T-helper 1 cell treated with Interleukin-12 subunit alpha and Interleukin-12 subunit beta and Interleukin-4 antibody, amounts not matched to agents 30 ng/mL and 1 ng/mL, for 36 hours (primary cell): ENCODE data around the gene PHKB. TPM values are rescaled to one million over a fixed set of nuclear protein-coding genes. Genes with fewer than 3 reads are reported as not detected.

Source experiments
- intact Hi-C: fragments of 100-400 bp; cut with micrococcal nuclease; formaldehyde crosslinking; loops from one replicate; pipeline ENCODE4 v1.15.1; 2024
- total RNA-seq: library from RNA; stranded (reverse); gene quantifications from 2 replicates; pipeline ENCODE4 v1.2.3, GENCODE V29; 2022

PHKB gene
- total RNA-seq, 1 donor from 2014 or later: 48.2 TPM

DNA sequence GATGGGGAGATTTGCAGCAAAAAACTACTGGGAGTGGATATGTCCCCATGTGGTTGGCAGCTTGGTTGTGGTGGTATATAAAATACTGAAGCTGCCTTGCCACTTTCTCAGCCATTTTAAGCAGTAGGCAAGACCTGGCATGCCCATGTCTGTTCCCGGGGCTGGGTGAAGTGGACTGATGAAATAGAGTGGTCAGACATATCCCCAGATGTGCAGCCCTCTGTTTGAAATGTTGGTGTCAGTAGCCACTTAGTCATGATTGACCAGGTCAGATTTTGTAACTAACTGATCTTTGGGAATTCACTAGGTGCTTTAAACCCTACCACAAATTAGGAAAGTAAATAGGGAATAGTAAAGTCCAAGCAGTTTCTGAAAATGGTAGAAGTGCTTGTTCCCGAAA lies 151.6 kb downstream of the PHKB start:
- intact Hi-C loops: no loop called here

DNA sequence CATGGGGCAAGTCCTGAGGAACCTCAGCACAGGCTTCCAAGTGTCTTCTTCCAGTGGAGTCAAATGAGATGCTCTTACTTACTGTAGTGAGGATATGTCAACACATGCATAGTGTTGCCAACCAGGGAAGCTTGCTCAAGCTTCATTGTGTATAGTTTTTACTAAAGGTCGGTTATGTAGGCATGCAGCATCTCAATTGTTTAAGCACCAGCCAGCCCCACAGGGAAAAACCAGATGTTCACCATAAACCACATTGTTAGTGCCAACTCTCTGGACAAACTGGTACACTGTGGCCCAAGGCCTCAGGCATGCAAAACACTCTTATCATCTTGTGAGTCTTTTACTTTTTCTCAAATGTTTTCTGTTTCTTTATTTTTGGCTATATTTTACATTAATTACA lies 152.1 kb downstream of the PHKB start:
- intact Hi-C loops: no loop called here

DNA sequence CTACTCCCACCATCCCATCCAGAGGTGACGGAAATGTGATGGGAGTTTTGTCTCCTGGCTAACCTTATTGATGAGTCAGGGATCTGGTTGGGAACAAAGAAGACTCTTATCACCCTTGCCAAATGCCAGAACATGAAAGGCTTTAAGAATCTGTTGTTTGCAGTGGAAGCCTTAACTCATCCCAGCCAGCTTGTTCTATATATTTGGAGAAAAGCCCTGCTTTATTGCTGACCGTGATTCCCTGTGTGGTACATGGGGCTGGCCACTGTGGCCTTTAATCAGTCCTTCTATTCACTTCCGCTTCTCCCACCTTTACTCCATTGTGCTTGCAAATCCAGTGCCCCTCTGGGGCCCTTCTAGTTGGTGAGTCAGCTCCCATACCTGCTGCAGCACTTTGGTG lies 156.6 kb downstream of the PHKB start:
- intact Hi-C loops: no loop called here

DNA sequence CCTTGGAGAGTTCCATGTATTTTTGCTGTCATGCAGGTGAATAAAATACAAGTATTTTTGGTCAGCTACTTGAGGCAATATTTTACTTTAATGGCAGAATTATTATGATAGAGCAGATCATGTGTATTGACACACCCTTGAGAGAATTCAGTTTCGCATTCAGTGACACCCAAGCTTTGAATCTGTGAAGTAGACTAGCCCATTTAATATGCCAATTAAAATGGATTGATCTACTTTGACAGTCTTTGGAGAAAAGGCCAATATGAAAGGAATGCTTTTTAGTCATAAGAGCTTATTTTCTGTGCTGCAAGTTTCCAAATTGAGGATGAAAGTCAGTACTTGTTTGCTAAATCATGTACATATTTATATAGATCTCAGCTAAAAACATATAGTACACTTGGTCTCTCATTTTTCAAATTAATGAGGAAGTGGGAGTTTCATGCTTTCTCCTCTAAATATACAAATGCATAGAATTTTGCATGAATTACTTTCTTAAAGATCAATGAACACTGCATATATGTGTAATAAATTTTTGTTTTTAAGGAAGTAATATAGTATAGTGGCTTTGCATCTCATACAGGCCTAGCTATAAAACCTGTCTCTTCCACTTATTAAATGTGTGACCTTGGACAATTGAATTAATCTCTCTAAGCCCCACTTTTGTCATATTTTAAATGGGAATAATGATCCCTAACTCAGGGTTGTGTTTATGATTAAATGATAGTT lies 161.5 kb downstream of the PHKB start:
- intact Hi-C loops: no loop called here

DNA sequence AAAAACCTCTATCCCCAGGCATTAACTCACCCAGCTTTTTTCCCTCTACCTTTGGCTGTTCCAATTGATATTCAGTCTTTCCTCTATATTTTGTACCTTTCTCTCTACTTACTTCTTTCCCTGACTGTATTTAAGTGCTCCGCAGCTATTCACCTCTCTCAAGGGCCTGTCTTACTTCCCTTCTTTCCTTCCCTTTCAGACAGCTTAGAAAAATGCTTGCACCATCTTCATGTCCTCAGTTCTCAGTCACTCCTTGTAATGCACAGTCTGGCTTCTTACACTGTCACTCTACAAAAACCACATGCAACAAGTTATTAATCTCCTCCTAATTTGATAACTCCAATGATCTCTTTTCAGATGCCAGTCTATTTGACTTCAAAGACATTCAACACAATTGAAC lies 163.4 kb downstream of the PHKB start:
- intact Hi-C loops: no loop called here

DNA sequence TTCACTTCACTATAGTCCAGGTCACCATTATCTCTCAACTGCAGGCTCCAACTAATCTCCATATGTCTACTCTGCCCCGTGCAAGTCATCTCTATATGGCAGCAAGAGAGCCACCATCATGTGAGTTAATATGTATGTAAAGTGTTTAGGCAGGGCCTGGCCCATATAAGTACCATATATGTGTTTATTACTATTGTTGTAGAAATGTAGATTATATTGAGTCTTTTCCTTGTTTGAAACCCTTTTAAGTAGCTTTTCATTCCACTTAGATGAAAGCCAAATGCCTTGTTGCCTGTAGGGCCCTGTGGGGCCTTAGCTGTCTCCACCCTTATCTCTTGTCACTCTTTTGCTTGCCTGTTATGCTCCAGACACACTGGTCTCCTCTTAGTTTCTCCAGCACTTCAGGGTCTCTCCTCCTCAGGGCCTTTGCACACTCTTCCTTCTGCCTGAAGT lies 164.0 kb downstream of the PHKB start:
- intact Hi-C loops: no loop called here

DNA sequence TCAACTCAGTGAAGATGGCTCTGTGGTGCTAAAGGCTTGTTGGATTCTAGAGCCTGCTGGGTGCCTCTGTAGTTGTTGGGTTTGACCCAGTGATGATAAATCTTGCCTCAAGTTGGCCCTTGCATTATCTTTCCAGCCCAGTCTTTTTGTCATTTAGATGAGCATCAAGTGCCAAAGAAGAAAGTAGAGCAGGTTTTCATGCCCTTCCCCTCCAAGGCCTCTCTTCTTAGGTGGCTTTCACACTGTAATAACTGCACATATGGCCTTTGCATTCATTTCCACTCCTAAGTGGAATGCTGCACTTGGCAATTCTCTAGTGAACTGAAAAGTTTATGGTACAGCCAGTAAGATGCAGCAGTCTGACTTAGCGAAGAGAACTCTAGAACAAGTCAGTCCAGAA lies 165.1 kb downstream of the PHKB start:
- intact Hi-C loops: no loop called here

DNA sequence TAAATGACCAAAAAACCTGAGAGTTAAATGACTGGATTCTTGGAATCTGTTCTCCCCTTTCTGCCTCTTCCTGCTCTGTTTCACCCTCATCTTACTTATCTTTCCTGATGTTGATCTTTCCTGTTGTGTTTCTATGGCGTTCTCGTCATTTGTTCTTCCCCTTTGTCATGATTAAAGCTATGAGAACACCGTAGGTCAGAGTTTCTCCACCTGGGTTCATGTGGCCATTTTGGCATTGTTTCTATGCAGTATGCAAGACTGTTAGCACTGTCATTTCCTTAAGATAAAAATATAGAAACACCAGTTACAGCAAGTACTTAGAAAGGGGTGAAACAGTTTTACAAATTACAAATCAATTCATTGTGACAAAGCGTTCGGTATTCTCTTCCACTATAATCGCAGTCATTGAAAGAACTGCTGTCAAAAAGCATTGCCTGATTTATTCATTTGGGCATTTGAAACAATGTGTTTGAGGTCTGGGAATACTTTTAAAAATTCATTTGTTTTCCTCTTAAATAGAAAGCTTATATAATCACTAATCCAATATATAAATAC lies 166.0 kb downstream of the PHKB start:
- intact Hi-C loops: no loop called here

DNA sequence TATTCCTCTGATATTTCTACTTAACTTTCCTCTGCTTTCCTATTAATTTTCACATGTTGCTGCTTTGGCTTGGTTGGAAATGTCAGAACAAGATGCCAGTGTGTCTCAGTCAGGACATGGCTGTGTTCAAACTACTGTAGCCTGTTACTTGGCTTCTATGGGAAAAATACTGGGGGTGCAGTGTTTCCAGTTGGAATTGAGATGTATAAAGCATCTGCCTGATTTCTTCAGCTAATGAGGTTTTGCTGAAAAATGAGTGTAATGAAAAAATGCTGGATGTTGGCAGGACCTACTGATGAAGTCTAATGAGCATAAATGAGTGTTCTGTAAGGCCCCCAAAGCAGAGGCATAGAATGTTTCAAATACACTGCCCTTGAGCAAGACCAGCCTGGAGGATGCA lies 166.6 kb downstream of the PHKB start:
- intact Hi-C loops: no loop called here

DNA sequence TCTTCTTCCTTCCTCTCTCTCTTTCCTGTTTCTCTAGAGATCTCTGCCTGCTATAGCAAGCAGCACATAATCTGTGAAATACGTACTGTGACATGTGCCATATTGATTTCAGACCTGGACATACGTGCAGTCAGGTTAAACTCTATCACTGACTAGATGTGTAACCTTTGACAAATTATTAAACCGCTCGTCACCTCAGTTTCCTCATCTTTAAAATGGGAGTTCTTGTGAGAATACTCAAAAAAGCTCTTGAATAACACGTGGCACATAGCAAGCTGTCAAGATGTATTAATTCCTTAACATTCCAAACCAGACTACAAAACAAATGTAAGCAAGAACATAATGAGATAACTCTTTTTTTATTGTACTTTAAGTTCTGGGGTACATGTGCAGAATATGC lies 170.0 kb downstream of the PHKB start:
- intact Hi-C loops: no loop called here

DNA sequence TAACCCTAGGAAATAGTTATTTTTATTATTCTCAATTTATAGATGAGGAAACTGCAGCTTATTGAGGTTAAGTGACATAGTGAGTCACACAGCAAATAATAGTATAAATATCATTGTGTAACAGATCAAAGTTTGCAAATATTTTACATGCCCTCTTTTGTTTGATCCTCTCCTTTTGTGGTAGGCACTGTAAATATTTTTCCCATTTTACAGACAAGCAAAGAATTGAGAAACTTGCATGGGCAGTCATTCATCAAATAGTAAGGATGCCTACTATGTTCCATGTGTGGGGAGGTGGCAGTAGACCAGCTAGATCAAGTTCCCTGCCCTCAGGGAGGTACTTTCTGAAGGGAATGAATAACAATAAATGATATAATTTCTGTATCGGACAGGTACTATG lies 173.0 kb downstream of the PHKB start:
- intact Hi-C loops: no loop called here

DNA sequence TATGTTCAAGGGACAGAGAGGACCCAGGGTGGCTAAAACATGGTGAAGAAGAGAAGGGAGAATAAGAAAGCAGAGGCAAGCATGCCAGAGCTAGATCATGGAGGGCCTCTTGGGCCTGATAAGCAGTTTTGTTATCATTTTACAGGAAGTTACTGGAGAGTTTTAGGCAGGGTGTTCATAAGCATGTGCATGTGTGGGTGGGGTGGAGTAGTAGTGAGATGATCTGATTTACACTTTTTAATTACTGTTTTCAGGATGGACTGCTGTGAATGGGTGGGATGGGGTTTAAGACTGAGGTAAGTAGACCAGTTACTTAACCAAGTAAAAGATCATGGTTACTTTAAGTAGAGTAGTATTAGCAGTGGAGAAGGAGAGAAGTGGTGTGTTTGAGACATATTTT lies 173.6 kb downstream of the PHKB start:
- intact Hi-C loops: no loop called here

DNA sequence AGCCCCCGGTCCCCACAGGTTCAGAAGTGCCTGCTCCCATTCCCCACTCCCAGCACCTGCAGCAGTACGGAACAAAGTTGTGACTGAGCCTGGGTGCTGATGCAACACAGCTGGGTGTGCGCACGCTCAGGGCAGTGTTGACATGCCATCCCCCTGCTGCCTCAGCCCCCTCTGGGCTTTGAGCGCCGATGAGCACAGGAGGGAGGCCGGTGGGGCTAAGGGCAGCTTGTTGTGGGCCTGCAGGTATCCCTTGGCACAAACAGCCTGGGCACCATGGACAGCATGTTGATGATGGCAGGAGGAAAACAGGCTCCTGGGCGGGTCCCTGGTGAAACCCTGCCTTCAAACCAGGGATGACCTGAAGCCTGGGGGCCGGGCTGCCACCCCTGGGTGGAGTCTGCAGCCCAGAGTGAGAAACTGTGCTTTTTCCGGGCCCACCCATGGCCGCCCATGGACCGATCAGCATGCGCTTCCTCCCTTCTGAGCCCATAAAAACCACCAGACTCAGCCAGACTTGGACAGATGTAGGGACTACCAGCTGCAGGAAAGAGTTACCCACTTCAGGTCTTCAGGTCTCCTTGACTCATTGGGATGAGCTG lies 175.5 kb downstream of the PHKB start:
- intact Hi-C loops: no loop called here

DNA sequence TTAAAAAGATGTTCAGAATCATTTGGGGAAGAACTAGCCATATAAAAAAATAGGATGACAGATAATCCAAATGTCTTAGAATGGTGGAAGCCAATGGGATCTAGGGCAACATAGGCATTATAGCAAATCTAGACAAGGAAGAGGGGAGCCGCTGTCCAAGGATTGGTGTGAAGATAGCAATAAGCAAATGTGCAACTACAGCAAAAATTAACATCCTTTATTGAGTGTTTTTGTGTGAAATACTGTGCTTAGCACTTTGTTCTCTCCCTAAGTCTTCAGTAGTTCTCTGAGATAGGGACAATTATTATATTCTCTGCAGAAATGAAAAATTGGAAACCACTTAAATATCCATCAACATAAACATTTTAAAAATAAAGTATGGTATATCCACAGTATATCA lies 177.0 kb downstream of the PHKB start:
- intact Hi-C loops: no loop called here

DNA sequence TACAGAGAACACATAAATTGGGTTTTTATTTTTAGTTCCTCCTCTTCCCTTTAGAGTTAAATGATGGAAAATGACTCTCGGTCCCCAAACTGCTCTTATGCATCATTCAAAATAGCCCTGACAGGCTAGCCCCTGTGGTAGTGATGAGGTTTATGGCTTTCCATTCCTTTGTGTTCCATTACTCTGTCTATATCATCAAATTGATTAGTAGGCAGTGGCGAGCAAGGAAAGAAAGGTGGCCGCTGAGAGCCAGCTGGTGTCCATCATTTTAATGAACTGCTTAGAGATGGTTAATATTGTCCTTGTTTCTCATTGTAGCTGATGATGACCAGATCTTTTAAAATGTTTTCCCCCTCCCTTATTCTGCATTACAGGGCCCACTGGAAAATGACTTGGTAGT lies 179.5 kb downstream of the PHKB start:
- intact Hi-C loops: loop anchor here (5.0 kb wide), 1 partner anchor 178 kb away; the partner anchor contains the start of genes ITFG1 and PHKB

DNA sequence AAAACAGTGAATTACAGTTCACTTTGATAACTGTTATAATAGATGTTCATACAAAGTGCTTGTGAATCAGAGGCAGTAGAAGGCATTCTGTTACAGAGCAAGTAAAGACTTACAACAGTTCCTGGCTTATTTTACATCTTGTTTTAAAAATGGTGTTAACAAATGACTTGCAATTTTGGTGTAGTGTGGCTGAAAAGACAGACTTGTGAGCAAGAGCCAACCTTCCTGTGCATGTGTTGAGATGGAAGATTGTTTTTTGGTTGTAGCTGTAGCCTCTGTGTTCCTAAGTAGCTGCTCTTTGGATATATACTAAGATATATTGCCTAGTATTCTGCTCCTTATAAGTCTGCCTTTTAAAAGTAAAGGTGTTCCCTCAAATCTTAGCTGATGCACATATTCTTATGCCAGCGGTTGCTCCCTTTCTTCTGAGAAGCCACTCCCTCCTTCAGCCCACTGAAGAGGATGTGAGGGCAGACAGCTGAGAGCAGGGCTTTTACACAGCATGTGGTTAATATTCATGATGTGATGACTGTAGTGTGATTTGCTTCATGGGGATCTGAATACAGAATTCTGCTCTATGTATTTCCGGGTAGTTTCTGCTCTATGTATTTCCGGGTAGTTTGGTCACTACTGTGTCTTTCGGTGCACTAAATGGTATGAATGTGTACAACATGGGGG lies 182.3 kb downstream of the PHKB start:
- intact Hi-C loops: loop anchor here (2.0 to 5.0 kb wide), 2 partner anchors 75 to 181 kb away; partner anchors contain the start of genes ITFG1 and PHKB

DNA sequence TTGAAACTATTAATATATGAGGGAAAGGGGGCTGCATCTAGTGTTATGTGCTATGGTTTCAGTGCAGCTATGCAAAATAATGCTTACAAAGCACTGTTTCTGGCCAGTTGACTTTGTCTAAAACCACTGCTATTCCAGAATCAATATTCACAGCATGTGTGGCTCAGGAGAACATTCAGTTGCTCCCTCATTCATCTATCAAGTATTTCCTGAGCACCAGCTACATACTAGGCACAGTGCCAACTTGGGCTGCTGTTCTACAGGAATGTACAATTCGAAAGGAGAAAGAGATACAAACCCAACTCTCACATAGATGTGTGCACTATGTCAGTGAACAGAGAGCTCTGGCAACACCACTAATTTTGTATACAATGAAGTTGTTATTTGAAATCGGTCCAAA lies 183.0 kb downstream of the PHKB start:
- intact Hi-C loops: loop anchor here (5.0 kb wide), 1 partner anchor 182 kb away; the partner anchor contains the start of genes ITFG1 and PHKB

DNA sequence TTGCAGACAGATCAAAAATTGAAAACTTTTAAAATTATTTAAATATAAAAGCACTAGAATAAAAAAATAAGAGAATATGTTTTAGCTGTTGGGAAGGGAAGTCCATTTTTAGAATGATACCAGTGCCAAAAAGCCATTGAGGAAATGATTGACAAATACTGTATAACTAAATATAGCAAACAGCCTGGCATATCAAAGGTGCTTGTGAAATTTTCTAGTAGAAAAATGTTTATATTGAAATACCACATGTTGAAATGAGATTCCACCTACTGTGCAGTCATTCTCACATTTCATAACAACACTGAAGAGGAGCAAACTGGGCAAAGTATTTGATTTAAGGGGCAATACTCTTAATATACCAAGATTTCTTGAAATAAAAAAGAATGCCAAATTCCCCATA lies 183.5 kb downstream of the PHKB start:
- intact Hi-C loops: loop anchor here (5.0 kb wide), 1 partner anchor 182 kb away; the partner anchor contains the start of genes ITFG1 and PHKB

DNA sequence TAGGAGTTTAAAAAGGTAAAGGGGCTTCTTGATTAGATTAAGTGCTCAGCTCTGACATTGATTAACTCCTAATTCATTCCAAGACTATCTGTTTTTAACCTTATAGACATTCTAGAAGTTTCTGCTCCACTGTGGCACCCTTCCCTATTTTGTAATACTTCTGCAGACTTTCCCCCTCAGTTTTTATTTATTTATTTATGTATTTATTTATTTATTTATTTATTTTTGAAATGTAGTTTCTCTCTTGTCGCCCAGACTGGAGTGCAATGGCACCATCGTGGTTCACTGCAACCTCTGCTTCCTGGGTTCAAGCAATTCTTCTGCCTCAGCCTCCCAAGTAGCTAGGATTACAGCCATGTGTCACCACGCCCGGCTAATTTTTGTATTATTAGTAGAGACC lies 185.8 kb downstream of the PHKB start:
- intact Hi-C loops: no loop called here

DNA sequence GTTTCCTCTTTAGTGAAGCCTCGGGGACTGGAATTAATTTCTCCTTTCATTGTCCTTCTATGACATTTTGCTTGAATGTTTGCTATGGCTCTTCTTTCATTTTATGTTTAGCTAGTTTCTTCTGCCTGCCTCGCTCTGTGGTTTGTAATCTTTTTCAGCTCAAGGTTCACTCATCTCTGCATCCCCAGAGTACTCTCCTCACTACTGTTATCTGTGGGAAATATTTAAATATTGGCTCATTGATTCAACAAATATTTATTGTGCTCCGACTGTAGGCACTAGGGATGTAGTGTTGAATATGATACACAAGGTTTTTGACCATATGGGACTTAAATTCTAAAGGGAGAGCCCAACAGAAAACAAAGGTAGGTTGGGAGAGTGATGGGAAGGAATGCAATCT lies 195.9 kb downstream of the PHKB start:
- intact Hi-C loops: no loop called here

DNA sequence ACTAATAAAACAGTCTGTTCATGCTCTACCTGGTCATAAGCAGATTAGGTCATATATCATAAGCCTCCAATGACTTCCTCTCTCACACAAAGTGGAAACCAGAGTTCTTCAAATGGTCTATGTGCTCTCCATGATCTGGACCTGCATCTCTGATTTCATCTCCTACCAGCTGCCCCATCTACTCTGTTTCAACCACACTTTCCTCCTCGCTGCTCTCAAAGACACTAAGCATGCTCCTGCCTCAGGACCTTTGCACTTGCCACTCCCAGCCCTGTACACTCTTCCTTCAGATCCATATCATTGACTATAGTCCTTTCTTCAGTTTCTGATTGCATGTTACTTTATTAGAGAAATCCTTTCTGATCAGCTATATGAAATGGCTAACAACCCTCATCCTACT lies 196.8 kb downstream of the PHKB start:
- intact Hi-C loops: no loop called here

DNA sequence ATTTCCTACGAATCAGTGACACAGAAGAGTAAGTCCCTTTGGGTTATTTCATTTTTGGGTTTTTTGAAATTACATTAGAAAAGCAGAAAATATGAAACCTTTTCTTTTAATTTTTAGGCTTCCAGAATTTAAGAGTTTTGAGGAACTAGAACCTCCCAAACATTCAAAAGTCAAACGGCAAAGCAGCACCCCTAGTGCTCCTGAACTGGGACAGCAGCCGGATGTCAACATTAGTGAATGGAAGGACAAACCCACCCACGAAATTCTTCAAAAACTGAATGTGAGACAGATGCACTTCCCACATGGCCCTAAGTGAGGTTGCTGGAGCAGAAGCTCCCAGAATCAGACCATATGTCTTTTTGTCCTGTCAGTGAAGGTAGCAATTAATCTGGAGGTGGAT lies 199.4 kb downstream of the PHKB start:
- intact Hi-C loops: no loop called here
